HG02588 (cell line): ENCODE measurements around the gene GNG13.
"Not testable (repeated sequence)": the region's sequence is repeated elsewhere in the genome, so short reads cannot be mapped to it uniquely, and the experiment has no call there.

Source experiments
- ATAC-seq: cut with Tn5 transposase; IDR thresholded peaks from one replicate; pipeline ENCODE4 v1.9.1; 2021; ENCODE audit warnings: mild to moderate bottlenecking, moderate library complexity; ENCODE audit not compliant: unreplicated experiment

GNG13 gene

GRCh38 chr16:799948-800833 lies at the start of gene GNG13:
TSS of gene GNG13 (minus strand) at chr16:800734. CDS start at chr16:799077, 1,657 bp downstream.
- ATAC-seq: no peak

- ATAC-seq: no peak
These were observed 48.1 kb upstream of the GNG13 start for GRCh38 chr16:848510-849253.

- no peak for ATAC-seq
These were observed 47.3 kb upstream of the GNG13 start for GRCh38 chr16:847681-848445.

- ATAC-seq: no peak
These were observed 46.6 kb upstream of the GNG13 start for GRCh38 chr16:847151-847550.

GRCh38 chr16:845351-845745 lies 44.8 kb upstream of the GNG13 start:
- ATAC-seq: no peak

- no peak for ATAC-seq
These were observed 44.3 kb upstream of the GNG13 start for GRCh38 chr16:844638-845350.

GRCh38 chr16:843771-844170 lies 43.2 kb upstream of the GNG13 start:
- ATAC-seq: no peak

- ATAC-seq: no peak
These were observed 42.4 kb upstream of the GNG13 start for GRCh38 chr16:842711-843560.

- no peak for ATAC-seq
These were observed 41.5 kb upstream of the GNG13 start for GRCh38 chr16:842061-842476.

GRCh38 chr16:841455-842060 lies 41.0 kb upstream of the GNG13 start:
- ATAC-seq: no peak

- ATAC-seq: no peak
These were observed 40.3 kb upstream of the GNG13 start for GRCh38 chr16:840561-841454.

GRCh38 chr16:839643-840408 lies 39.3 kb upstream of the GNG13 start:
- ATAC-seq: no peak

- ATAC-seq: no peak
These were observed 38.2 kb upstream of the GNG13 start for GRCh38 chr16:838741-839140.

GRCh38 chr16:836822-837221 lies 36.3 kb upstream of the GNG13 start:
- not testable (repeated sequence) for ATAC-seq

- no peak for ATAC-seq
These were observed 35.7 kb upstream of the GNG13 start for GRCh38 chr16:836221-836620.

- ATAC-seq: no peak
These were observed 34.8 kb upstream of the GNG13 start for GRCh38 chr16:835373-835772.

GRCh38 chr16:833411-833810 lies 32.9 kb upstream of the GNG13 start:
- ATAC-seq: no peak
